DMS153 treated with DMSO at 0.1 percent for 48 hours (cell line): ENCODE data around the gene TMEM106A.
"Not testable (repeated sequence)": the region's sequence is repeated elsewhere in the genome, so short reads cannot be mapped to it uniquely, and the experiment has no call there.

Experiments used
- DNase-seq: peaks from one replicate; lab custom pipeline; 2025; ENCODE audit not compliant: unreplicated experiment; lab: John Stamatoyannopoulos, UW

The TMEM106A gene

GRCh38 chr17:43213545-43213944, 1.9 kb downstream of the TMEM106A start:
- no peak for DNase-seq

- DNase-seq = no peak
These were observed 3.7 kb downstream of the TMEM106A start for GRCh38 chr17:43215341-43215740.

DNA sequence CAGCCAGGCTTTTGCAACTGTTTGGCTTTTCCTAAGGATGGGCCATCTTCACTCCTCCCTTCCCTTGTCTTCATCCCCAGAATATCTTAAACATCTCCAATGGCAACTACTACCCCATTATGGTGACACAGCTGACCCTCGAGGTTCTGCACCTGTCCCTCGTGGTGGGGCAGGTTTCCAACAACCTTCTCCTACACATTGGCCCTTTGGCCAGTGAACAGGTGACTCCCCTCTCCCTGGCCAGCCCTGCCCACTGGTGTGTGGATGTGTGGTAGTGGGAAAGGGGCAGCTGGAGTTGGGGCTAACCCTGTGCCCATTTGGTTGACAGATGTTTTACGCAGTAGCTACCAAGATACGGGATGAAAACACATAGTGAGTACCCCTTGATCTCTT, 4.7 kb downstream of the TMEM106A start:
- no peak for DNase-seq

GRCh38 chr17:43216762-43217613, 5.3 kb downstream of the TMEM106A start:
- DNase-seq = no peak

DNA sequence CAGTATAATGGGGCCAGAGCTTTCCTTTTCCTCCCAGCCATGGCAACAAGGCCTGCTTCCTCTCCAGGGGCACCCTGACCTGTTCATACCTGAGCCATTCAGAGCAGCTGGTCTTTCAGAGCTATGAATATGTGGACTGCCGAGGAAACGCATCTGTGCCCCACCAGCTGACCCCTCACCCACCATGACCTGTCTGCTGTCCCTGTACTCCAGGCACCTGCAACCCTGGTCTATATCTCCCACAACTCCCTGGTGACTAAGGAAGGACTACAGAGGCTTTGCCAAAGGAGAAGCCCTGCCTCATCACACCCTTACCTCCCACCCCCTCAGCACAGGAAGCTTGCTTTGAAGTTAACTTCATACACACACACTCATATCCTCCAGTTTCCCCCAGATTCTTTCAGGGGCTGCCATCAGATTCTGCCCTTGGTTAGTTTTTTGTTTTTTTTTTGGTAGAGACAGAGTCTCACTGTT, 6.0 kb downstream of the TMEM106A start:
- no peak for DNase-seq

GRCh38 chr17:43219001-43219400, 7.3 kb downstream of the TMEM106A start:
- no peak for DNase-seq

DNA sequence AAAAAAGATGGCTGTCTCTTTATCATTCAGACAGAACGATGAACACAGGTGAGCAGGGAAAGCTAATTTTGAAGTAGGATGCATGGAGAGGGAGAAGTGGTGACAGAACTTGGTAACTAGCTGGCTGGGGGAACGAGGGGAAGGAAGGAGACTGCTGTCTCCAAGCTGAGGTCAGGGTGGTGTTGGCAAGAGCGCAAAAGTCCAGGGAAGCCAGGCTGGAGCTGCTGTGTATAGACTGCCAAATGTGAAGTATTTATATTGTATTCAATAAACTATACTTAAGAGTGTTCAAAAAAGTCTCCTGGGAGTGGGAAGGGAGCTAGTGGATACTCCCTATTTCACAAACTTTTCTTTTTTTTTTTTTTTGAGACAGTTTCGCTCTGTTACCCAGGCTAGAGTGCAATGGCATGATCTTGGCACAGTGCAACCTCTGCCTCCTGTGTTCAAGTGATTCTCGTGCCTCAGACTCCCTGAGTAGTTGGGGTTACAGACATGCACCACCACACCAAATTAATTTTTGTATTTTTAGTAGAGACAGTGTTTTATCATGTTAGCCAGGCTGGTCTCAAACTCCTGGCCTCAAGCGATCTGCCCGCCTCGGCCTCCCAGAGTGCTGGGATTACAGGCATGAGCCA, 8.2 kb downstream of the TMEM106A start:
- DNase-seq = no peak

DNA sequence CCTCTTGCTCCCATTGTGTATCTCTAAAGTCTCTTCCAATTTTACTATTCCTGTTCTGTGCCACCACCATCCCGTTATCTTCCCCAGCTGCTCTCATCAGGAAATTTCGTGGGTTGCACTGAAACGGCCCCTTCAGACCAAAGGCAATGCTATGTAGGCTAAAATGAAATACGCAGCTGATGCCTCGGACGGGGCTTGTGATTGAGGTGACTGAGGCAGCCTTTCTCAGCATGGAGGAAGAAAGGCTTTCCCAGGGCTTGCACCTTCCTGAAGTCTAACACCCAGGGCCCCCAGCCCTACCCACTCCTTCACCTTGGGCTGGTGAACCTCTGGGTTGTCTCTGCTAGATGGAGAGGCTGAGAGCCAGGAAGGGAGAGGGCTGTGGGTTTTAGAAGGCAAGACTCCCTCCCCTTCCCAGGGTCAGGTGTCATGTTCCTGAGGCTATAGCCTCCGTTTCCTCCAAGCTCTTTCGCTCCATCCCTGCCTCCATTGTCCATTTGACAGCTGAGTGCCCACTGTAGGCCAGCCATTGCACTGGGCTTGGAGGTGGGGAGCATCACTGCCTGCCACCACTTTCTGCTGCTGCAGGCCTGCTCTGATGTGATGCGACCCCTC, 8.9 kb downstream of the TMEM106A start:
- no peak for DNase-seq

- DNase-seq = no peak
These were observed 12.6 kb downstream of the TMEM106A start for GRCh38 chr17:43224146-43224705.

- no peak for DNase-seq
These were observed 14.7 kb downstream of the TMEM106A start for GRCh38 chr17:43226393-43226792.

DNA sequence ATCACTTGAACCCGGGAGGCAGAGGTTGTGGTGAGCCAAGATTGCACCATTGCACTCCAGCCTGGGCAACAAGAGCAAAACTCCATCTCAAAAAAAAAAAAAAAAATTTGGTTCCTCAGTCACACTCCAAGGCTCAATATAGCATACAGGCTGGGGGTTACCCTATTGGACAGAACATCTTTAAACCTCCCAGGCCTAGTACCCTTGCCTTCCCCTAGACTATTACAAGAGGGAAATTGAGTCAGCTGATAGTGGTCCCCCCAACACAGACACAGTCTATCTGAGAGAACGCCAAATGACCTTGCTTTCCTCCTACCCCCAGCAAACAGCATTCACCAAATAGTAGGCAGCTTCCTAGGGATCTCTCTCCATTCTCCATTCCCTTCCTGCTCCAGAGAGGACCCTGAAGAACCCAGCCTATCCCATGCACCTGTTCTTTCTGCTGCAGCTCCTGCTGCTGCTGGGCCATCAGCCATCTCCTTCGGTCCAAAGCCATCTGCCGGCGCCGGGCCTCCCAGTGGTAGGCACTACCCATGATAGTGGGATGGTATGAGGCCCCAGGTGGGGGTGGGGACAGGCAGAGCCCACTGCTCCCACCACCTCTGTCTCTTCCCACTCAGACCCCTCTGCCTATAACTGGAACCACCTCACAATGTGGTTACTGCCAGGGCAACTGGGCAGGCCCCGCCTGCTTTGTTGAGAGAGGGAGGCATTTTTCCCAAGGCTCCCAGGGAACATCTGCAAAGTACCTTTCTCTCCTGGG, 16.5 kb downstream of the TMEM106A start, which contains the start of gene CCDC200:
Gene CCDC200 (minus strand): TSS at position 604 of the 763 bp plus-strand sequence. CDS start 69 bp downstream, at position 535.
- not testable (repeated sequence) for DNase-seq

- DNase-seq = not testable (repeated sequence)
These were observed 19.7 kb downstream of the TMEM106A start for GRCh38 chr17:43231205-43232020.

GRCh38 chr17:43232021-43232699, 20.5 kb downstream of the TMEM106A start:
- not testable (repeated sequence) for DNase-seq

DNA sequence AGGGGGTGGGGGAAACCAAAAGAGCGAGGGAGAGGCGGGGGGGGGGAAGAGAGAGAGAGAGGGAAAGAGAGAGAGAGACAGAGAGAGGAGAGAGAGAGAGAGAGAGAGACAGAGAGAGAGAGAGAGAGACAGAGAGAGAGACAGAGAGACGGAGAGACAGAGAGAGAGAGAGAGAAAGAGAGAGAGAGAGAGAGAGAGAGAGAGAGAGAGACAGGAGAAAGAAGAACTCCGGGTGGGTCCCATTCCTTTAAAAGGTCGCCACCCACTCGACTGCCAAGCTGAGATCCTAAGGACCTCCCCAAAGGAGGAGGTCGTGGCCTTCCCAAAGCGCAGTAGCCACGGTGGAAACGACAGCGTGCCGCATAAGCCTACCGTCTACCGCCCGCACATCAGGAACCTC, 21.6 kb downstream of the TMEM106A start:
- DNase-seq = not testable (repeated sequence)

DNA sequence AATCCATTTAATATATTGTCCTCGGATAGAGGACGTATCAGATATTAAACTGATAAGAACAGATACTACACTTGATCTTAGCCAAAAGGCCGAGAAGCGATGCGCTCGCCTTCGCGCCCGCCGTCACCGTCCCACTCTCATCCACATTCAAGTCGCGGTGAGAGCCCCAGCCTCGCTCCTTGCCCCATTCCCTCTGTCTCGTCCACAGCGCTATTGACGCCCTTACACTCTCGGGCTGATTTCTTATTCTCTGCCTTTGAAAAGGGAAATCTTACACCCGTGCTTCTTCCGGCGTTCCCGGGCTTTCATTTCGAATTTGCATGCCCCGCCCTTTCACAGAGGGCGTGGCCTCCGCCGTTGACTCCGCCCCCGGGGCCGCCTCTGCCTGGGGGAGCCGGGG, 22.2 kb downstream of the TMEM106A start, which contains the start of gene RNU2-1:
Gene RNU2-1 (minus strand): TSS at position 101 of the 400 bp plus-strand sequence.
- DNase-seq = not testable (repeated sequence)

DNA sequence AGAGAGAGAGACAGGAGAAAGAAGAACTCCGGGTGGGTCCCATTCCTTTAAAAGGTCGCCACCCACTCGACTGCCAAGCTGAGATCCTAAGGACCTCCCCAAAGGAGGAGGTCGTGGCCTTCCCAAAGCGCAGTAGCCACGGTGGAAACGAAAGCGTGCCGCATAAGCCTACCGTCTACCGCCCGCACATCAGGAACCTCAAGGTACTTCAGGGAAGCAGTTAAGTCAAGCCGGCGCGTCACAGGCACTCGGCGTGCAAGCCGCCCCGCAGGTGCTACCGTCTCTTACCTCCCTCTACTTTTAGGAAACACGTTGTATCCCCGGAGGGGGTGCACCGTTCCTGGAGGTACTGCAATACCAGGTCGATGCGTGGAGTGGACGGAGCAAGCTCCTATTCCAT, 27.9 kb downstream of the TMEM106A start:
- not testable (repeated sequence) for DNase-seq

DNA sequence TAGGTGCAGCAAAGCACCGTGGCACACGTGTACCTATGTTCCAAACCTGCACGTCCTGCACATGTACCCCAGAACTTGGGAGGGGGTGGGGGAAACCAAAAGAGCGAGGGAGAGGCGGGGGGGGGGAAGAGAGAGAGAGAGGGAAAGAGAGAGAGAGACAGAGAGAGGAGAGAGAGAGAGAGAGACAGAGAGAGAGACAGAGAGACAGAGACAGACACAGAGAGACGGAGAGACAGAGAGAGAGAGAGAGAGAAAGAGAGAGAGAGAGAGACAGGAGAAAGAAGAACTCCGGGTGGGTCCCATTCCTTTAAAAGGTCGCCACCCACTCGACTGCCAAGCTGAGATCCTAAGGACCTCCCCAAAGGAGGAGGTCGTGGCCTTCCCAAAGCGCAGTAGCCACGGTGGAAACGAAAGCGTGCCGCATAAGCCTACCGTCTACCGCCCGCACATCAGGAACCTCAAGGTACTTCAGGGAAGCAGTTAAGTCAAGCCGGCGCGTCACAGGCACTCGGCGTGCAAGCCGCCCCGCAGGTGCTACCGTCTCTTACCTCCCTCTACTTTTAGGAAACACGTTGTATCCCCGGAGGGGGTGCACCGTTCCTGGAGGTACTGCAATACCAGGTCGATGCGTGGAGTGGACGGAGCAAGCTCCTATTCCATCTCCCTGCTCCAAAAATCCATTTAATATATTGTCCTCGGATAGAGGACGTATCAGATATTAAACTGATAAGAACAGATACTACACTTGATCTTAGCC, 29.1 kb downstream of the TMEM106A start:
- not testable (repeated sequence) for DNase-seq

- DNase-seq = not testable (repeated sequence)
These were observed 34.8 kb downstream of the TMEM106A start for GRCh38 chr17:43246456-43246855.
